T-helper 22 cell (primary cell): ENCODE data around the gene PIP4K2A.
A peak's percentile ranks its signal among the peaks of the same experiment; 100 is the strongest.
"Not testable (repeated sequence)": the region's sequence is repeated elsewhere in the genome, so short reads cannot be mapped to it uniquely, and the experiment has no call there.

Experiments used
- DNase-seq: peaks from one replicate; pipeline ENCODE4 v3.0.0-alpha.2; 2020; ENCODE audit warnings: low read depth

The PIP4K2A gene

GRCh38 chr10:22714479-22715289, at the start of gene PIP4K2A:
Gene PIP4K2A, minus strand, starts transcription at chr10:22714578. Its CDS starts 252 bp downstream, at chr10:22714326.
- DNase-seq: peak; percentile 70

DNA sequence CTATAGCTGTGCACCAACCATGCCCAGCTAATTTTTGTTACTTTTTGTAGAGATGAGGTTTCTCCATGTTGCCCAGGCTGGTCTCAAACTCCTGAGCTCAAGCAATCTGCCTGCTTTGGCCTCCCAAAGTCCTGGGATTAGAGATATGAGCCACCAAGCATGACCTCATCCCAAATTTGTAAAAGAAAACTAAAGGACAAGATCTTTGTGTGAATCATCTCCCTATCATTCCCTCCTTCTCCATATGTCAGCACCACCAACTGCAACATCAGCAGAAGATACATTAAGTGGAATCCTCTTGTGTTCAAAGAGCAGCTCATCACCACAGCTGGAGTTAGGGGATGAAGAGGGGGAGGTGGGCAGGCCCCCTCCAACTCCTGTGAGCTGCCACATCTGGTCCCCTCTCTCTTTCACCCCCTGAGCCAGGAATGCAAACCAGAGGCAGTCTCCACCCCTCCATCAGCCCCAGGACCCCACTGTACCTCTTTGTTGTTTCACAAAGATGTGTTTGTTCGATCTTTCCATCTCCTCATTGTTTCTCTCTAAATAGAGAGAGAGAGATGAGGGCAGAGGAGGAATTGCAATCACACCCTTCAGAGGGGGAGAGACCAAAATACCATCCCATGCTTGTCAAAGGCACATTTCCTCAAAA, 47.3 kb upstream of the PIP4K2A start:
- DNase-seq: no peak

- no peak for DNase-seq
These were observed 45.6 kb upstream of the PIP4K2A start for GRCh38 chr10:22760025-22760424.

DNA sequence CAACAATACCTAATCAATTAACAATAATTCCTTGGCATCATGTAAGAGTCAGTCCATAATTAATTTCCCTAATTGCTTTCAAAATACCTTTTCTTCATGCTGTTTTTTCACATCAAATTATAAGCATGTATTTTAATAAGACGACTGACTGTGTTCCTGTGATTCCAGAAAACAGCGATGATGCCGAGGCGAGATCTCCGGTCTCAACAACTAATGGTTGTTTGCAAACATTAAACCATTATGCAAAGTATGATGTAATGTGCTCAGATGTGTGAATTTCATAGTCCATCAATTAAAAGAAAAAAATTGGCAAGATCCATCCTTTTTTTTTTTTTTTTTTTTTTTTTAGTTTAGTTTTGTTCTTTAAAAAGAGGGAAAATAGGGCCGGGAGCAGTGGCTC, 44.5 kb upstream of the PIP4K2A start:
- DNase-seq: no peak

DNA sequence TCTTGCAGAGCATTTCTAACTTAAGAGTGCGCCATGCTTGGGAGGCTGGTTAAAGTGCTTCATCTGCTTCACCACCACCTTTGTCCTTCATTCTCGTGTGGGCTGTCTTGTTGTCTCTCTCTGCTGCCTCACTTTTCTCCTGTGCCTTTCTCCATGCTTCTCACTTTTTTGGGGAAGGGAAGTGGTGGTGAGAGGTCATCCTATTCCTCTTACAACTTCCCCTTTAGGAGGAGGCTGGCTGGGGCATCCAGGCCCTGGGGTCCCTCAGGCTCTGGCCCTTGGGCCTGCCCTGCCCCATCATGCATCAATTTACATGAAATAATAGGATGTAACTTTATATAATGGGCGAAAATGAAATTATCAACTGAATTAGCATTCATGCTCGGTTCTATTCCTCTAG, 39.9 kb upstream of the PIP4K2A start:
- no peak for DNase-seq

DNA sequence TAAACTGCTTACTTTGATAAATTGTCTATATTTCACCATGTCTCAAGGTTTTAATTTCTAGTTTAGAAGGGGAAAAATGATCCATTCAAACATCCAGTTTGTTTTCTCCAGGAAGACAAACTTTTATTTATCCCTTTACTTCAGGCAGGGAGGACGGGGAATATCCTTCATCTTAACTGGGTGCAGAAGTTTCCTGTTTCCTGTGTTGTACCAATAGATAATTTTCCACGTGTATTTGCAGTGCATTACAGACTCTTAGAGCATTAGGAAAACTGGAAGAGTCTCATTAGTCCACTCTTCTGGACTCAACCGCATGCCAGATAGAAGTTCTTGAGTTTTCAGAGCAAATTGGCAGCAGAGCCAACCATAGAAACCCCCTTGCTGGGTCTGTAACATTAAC, 39.4 kb upstream of the PIP4K2A start:
- DNase-seq: no peak

GRCh38 chr10:22752272-22752889, 38.0 kb upstream of the PIP4K2A start:
- DNase-seq: no peak

DNA sequence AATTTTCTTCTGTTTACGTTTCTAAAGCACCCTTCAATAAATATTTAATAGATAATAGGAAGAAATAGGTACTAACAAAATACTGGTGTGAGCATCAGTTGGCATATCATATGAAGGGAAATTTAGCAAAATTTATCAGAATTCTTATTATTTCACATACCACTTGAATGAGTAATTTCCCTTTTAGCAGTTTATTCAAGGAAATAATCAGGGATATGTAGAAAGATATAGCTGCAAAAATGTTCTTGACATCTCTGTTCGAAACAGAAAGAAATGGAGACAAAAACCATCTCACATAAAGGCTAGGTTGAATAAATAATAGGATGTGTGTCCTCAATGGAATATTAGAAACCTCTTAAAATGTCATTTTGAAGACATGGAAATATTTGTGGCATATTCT, 35.8 kb upstream of the PIP4K2A start:
- no peak for DNase-seq

- DNase-seq: not testable (repeated sequence)
These were observed 30.5 kb upstream of the PIP4K2A start for GRCh38 chr10:22744858-22745257.

DNA sequence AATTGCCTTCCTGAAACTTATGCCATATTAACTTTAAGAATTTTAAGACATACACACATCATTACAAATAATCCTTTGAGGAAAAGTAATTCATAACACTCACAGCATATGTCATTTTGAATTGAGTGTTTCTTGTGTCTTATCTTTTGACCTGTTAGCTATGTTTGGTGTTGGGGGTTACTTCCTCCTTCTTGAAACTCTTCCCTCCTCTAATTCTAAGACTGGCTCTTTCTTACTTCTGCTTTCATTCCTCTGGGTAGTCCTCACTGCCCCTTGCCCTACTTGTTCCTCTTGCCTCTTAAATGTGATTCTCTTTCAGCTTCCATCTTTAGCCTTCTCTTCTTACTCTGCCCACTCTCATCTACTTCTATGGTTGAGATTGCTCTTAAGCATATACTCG, 28.3 kb upstream of the PIP4K2A start:
- DNase-seq: no peak

DNA sequence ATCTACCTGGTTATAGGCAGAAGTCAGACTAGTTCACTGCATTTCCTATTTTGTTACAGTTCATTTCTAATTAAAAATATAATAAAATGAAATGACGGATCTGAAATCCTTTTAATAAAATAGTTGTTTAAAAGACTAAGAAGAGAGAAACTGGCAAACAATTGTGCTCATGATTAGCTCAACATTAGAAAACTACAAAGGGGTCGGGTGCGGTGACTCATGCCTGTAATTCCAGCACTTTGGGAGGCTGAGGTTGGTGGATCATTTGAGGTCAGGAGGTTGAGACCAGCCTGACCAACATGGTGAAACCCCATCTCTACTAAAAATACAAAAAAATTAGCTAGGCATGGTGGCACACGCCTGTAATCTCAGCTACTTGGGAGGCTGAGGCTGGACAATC, 27.3 kb upstream of the PIP4K2A start:
- not testable (repeated sequence) for DNase-seq

GRCh38 chr10:22740180-22740579, 25.8 kb upstream of the PIP4K2A start:
- DNase-seq: no peak

GRCh38 chr10:22737587-22737986, 23.2 kb upstream of the PIP4K2A start:
- no peak for DNase-seq

DNA sequence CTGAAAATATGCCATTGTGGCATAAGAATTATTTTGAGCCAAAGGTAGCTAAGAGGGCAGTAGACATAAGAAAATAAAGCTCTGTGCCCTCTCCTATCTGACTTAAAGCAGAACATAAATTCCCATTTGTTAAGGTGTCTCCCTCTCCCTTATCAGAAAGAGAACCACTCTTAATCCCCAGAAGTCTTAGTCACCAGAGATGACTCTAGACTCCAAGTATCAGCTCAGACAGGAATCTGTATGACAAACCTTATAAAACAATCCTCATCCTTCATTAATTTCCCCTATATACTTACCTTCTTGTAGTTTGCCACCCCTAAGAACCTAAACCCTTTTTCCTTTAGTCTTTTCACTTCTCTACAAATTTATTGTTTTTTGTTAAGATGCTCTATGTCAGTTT, 21.8 kb upstream of the PIP4K2A start:
- DNase-seq: no peak

DNA sequence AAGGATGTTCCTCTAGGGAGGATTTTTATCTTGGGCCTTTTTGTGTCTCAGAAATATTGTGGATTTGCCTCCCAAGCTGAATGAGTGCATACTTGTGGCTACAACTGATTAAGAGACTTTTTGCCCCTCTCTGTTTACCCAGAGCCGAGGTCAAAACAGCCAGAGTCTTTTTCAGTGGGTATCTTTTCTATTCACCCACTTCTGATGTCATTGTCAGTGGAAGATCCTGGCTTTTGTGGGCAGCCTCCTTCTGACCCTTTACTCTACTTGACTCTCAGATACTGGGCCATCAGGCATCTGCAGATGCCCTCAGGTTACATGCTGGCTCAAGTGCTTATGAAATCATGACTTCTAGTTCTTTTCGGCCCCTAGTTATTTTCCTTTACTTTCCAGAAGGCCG, 19.6 kb upstream of the PIP4K2A start:
- no peak for DNase-seq

DNA sequence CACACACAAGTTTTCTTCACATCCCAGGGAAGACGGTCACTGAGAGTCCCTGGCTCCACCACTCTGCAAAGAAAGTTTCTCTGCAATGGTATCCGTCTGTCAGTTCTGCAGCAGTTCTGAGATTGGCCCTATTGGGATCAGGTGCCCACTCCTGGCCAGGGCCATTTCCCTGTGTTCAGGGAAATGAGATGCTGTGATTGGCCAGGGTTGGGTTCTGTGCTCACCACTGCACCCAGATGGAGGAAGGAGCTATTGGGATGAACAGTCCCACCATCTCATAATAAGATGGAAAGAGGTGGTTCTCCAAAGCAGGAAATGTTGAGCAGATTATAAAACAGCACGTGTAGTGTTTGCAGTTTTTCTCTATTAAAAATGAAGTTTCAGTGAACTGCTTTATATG, 13.3 kb upstream of the PIP4K2A start:
- DNase-seq: no peak

DNA sequence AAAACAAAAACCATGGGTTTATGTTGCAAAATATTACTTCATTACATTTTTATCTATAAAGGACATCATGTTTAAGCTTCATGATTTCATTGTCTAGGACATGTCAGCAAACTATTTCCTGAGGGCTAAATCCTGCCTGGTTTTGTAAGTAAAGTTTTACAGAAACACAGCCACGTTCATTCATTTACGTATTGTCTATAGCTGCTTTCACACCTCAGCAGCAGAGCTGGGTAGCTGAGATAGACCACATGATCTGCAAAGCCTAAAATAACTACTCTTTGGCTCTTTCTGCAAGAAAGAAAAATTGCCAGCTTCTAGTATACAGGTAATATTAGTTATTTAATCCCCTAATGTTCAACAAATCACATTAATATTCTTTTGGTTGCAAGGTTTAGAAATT, 12.7 kb upstream of the PIP4K2A start:
- DNase-seq: no peak

- no peak for DNase-seq
These were observed 10.4 kb upstream of the PIP4K2A start for GRCh38 chr10:22724773-22725172.

GRCh38 chr10:22723783-22724182, 9.4 kb upstream of the PIP4K2A start:
- DNase-seq: no peak

GRCh38 chr10:22723343-22723779, 9.0 kb upstream of the PIP4K2A start:
- DNase-seq: no peak

- no peak for DNase-seq
These were observed 8.3 kb upstream of the PIP4K2A start for GRCh38 chr10:22722626-22723169.

- no peak for DNase-seq
These were observed 6.3 kb upstream of the PIP4K2A start for GRCh38 chr10:22720667-22721066.
